HFF-Myc (cell line): ENCODE results near the gene SPATA19.

Experiments
- DNase-seq: peaks from one replicate; pipeline ENCODE4 v3.0.0-alpha.2; 2011; ENCODE audit warnings: low read depth; ENCODE audit errors: extremely low read depth
- H3K4me3 ChIP-seq: replicated peaks from 2 replicates; pipeline ENCODE4 v1.5.1; 2011; ENCODE audit warnings: low read depth, mild to moderate bottlenecking, control low read depth, low read length
- TF ChIP-seq, protein P1 (sequence below): IDR thresholded peaks from 2 replicates; pipeline ENCODE4 v1.5.1; 2012; ENCODE audit warnings: mild to moderate bottlenecking, low read depth, low read length, control low read depth; ENCODE audit errors: missing control alignments

The SPATA19 gene

DNA sequence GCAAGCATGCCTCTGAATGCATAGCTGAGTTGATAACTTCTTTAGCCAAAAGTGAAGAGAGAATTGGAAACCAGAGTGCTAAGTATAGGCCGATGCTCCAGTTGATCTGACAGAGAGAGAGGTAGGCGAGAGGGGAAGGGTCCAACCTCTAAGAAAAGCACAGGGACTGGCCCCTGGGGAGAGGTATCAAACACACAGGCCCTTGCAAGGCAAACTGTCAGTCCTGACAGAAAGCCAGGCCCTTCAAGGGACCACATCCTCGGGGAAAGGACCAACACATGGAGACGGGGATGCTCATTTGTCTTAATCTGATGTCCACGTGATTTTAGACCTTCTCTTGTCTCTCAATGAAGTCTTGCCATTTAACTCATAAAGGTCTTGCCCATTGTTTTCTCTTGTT, 43.9 kb upstream of the SPATA19 start:
- H3K4me3 ChIP-seq = no peak overlapping the region
- DNase-seq = no peak
- TF ChIP-seq, protein P1, sequence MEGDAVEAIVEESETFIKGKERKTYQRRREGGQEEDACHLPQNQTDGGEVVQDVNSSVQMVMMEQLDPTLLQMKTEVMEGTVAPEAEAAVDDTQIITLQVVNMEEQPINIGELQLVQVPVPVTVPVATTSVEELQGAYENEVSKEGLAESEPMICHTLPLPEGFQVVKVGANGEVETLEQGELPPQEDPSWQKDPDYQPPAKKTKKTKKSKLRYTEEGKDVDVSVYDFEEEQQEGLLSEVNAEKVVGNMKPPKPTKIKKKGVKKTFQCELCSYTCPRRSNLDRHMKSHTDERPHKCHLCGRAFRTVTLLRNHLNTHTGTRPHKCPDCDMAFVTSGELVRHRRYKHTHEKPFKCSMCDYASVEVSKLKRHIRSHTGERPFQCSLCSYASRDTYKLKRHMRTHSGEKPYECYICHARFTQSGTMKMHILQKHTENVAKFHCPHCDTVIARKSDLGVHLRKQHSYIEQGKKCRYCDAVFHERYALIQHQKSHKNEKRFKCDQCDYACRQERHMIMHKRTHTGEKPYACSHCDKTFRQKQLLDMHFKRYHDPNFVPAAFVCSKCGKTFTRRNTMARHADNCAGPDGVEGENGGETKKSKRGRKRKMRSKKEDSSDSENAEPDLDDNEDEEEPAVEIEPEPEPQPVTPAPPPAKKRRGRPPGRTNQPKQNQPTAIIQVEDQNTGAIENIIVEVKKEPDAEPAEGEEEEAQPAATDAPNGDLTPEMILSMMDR = no peak

DNA sequence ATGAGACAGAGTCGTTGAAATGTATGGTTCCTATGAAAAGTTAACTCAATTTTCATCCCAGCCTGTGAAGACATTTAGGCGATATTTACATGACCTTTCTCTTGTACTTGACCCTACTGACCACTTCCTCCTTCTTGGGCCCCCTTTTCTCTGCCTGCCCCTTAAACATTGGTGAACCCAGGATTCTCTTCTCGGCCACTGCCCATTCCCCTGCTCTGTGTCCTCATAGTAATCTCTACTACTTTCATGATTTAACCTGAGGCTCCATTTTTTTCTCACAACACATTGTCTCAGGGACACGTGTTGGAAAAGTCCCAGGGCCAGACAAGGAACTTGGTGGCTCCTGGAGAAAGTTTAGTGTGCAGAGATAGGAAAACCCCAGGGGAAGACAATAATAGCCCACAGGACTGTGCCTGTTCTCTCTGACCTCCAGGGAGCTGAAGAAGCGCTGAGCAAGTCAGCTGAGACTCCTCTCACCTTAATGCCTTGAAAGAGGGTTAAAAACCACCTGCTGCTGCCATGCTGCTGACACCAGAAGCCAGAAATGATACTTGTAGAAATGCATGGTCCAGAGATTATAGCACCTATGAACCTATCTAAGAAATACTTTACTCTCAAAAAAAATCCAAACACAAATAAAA, 42.5 kb upstream of the SPATA19 start:
- no peak overlapping the region for H3K4me3 ChIP-seq
- TF ChIP-seq, protein P1 = no peak
- no peak for DNase-seq

DNA sequence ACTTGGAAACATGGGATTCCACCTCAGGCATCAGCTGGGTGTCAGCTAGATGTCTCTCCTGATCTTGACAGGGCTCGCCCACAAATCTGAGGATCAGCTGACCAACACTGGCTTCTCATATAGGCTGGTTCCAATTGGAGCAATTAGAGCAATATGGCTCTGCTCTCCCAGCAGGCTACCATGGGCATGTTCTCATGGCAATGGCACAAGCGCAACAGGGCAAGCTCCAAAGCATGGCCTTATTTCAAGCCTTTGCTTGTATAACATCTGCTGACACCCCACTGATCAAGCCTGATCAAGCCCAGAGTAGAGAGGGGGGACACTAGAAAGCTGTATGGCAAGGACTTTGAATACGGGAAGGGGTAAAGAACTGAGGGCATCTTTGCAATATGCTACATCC, 40.7 kb upstream of the SPATA19 start:
- TF ChIP-seq, protein P1 = no peak
- H3K4me3 ChIP-seq = no peak overlapping the region
- no peak for DNase-seq

DNA sequence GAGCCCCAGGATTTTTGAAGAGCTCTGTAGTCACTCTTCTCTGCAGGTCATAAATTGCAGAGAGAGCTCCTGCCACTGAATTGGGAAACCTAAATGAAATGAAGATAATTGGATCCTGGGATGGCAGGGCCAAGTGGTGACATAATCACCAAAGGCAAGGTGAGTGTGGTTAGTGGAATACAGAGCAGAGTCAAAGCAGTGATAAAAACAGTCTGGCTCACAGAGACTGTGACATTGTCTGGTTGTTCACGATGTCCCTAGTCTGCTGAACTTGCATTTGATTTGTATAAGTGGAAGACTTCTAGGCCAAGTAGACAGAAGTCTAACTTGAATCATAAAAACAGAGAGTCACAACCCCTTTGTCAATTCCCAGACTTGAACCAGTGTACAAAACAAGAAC, 26.8 kb upstream of the SPATA19 start:
- H3K4me3 ChIP-seq = no peak overlapping the region
- TF ChIP-seq, protein P1 = no peak
- DNase-seq = no peak

DNA sequence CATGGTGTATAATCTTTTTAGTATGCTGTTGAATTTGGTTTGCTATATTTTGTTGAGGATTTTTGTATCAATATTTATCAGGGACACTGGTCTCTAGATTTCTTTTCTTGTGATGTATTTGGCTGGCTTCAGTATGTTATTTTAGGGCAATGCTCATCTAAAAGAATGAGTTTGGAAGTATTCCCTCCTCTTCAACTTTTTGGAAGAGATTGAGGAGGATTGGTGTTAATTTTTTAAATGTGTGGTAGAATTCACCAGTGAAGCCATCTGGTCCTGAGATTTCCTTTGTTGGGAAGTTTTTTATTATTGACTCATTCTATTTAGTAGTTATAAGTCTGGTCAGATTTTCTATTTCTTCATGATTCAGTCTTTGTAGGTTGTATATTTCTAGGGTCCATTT, 22.1 kb upstream of the SPATA19 start:
- DNase-seq = no peak
- no peak overlapping the region for H3K4me3 ChIP-seq
- TF ChIP-seq, protein P1 = no peak

DNA sequence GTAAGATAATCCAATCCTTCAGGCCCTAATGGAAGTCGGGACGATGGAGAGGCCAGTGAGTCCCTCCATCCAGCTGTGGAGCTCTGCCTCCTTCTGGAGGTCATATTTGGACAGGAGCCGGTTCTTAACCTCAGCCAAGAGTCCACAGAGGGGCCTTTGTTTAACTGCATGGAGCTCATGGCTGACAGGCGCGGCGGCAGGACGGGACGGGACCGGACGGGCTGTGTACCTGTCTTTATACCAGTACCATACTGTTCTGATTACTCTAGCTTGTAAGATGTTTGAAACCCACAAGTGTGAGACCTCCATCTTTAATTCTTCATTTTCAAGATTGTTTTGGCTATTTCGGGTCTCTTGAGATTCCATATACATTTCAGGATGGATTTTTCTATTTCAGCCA, 20.2 kb upstream of the SPATA19 start:
- TF ChIP-seq, protein P1 = no peak
- no peak overlapping the region for H3K4me3 ChIP-seq
- no peak for DNase-seq

DNA sequence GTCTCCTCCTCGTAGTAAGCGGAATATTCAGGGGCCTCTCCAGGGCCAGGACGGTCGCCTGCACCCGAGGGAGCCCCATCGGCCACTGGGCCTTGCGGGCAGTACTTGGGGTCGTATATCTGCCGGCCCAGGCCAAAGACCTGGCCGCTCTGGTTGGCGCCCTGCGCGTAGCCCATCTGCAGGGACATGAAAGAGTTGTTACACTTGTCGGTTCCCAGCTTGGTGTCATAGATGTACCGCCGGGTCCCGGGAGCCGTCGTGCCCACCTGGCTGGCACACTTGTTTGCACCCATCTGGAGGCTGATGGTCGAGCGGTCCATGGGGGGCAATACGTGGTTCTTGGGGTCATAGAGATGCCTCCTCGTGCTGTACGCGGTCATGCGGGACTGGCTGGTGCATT, 19.4 kb upstream of the SPATA19 start:
- no peak overlapping the region for H3K4me3 ChIP-seq
- TF ChIP-seq, protein P1 = no peak
- no peak for DNase-seq
